Spleen (tissue), 11 donors: ENCODE measurements around the gene TCIRG1. TPM values are rescaled to one million over a fixed set of nuclear protein-coding genes. Genes with fewer than 3 reads are reported as not detected.

ENCODE experiments used
- DNase-seq: peaks from one replicate; pipeline ENCODE4 v3.0.0-alpha.2; 2020
- H3K27ac ChIP-seq, 8 donors: fragments of 200-600 bp; sonication (generic) in 7 of 8; 1 replicate in 4 of 8; 2 replicates in 4 of 8; pipeline versions ENCODE4 v1.5.0 to v1.8.0; 2016 to 2021; ENCODE audit warnings: inconsistent platforms in 4 of 8, mild to moderate bottlenecking in 4 of 8, moderate library complexity in 1 of 8
- H3K27me3 ChIP-seq, 7 donors: fragments of 200-600 bp; sonication (generic) in 6 of 7; replicated peaks in 1 of 7; 1 replicate in 4 of 7; 2 replicates in 3 of 7; pipeline versions ENCODE4 v1.5.0 to v1.8.0; 2016 to 2021; ENCODE audit warnings: inconsistent platforms in 3 of 7, mild to moderate bottlenecking in 1 of 7
- H3K36me3 ChIP-seq, 6 donors: fragments of 200-600 bp; sonication (generic) in 5 of 6; 1 replicate in 4 of 6; 2 replicates in 2 of 6; pipeline versions ENCODE4 v1.5.0 to v1.8.0; 2016 to 2021; ENCODE audit warnings: inconsistent platforms in 2 of 6
- H3K4me1 ChIP-seq, 6 donors: fragments of 200-600 bp; sonication (generic) in 5 of 6; 1 replicate in 3 of 6; 2 replicates in 3 of 6; pipeline versions ENCODE4 v1.5.0 to v1.8.0; 2016 to 2021; ENCODE audit warnings: inconsistent platforms in 3 of 6
- H3K4me3 ChIP-seq, 8 donors: fragments of 200-600 bp; sonication (generic) in 7 of 8; 1 replicate in 4 of 8; 2 replicates in 4 of 8; pipeline versions ENCODE4 v1.5.0 to v1.8.0; 2016 to 2021; ENCODE audit warnings: inconsistent platforms in 4 of 8, mild to moderate bottlenecking in 4 of 8, moderate library complexity in 2 of 8
- H3K9me3 ChIP-seq, 8 donors: fragments of 200-600 bp; sonication (generic) in 7 of 8; 1 replicate in 4 of 8; 2 replicates in 4 of 8; pipeline versions ENCODE4 v1.5.0 to v1.8.0; 2016 to 2021; ENCODE audit warnings: inconsistent platforms in 4 of 8
- CTCF ChIP-seq, 11 experiments: fragments of 200-600 bp in 7 of 11; fragments of 450-650 bp in 4 of 11; sonication (generic) in 4 of 11; IDR thresholded peaks in 8 of 11; conservative IDR thresholded peaks in 3 of 11; 1 replicate in 7 of 11; 2 replicates in 4 of 11; pipeline versions ENCODE4 v1.4.0 to v1.8.0; 2016 to 2021; ENCODE audit warnings: antibody characterized with exemption in 11 of 11, inconsistent platforms in 4 of 11, mild to moderate bottlenecking in 1 of 11
- POLR2A ChIP-seq, 3 donors: fragments of 450-650 bp; IDR thresholded peaks; one replicate each; pipeline ENCODE4 v1.5.1; 2017; ENCODE audit warnings: antibody characterized with exemption in 3 of 3, mild to moderate bottlenecking in 1 of 3
- POLR2AphosphoS5 ChIP-seq, 3 donors: sonication (generic); formaldehyde crosslinking; IDR thresholded peaks; one replicate each; pipeline ENCODE4 v1.5.1; 2017; ENCODE audit warnings: antibody characterized with exemption in 3 of 3
- WGBS, 5 donors: extraction: QIAGEN DNeasy Blood & Tissue Kit in 3 of 5; methylation state at CpG; one replicate each; pipeline versions ENCODE4 v1.1.5 to v1.1.7; 2013 to 2018; 5-methylcytosine and 5-hydroxymethylcytosine counted together
- intact Hi-C: fragments of 100-400 bp; cut with DNase I; formaldehyde crosslinking; loops from one replicate; pipeline ENCODE4 v1.15.0; 2023; ENCODE audit warnings: low total_unique reads
- polyA plus RNA-seq, 3 donors: library from polyadenylated mRNA; stranded (reverse); fragments of 200-250 nt; gene quantifications; one replicate each; pipeline ENCODE4 v1.2.1, GENCODE V29; 2013
- total RNA-seq, 7 donors: library from RNA; depleted of rRNA in 3 of 7; stranded (reverse); fragments of >200 nt in 3 of 7; fragmentation: NEBNext Ultra II Directional in 4 of 7; extraction: Animal tissue kit (Norgen Biotek cat#: 25700) in 4 of 7; gene quantifications; one replicate each; pipeline versions ENCODE4 v1.1.0 to v1.2.1, GENCODE V29; 2016 to 2021
- donor health status: healthy with polysubstance abuse.
- donor health status: DM: no; HTN: no; CAD: no; lungs with moderate emphysema.
- donor health status: DM: no; HTN: no; CAD: no.
- donor health status: Bipolar disorder and iron deficiency.
- donor health status: healthy.
- donor health status: DM: no; HTN: no; CAD: no.
- donor health status: DM: yes; HTN: yes; CAD: no.

The TCIRG1 gene
- total and polyA plus RNA-seq, 10 donors, result 199 to 707 (median 377) TPM

DNA sequence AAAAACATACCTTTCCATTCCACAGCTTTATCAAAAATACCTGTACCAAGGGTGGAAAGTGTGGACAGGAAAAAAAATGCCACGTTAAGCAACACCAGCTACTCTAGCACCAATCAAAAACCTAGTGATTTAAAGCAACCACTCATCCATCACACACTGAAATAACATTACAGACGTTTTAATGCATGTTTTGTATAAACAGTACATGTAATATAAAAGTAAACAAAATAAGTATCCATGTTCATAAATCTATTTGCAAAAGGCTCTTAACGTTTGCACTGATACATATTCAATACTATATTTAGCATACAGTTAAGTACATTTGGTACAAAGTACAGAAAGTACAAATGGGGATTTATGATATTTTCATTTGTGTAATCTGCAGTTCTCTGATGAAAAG is 43.7 kb downstream of the TCIRG1 start:
- DNase-seq, result no peak
- H3K9me3 ChIP-seq, result no peaks in the 10 kb centered on the region
- no peak overlapping the region for H3K4me3 ChIP-seq
- H3K27me3 ChIP-seq, result no peaks in the 10 kb centered on the region
- WGBS, 5 donors, result 73 to 89% (median 76%) methylated on average over 3 of the region's 3 CpGs
- H3K27ac ChIP-seq, result no peak overlapping the region
- no peak for TF ChIP-seq POLR2AphosphoS5 (IDR thresholded peaks at IDR 0.05)
- TF ChIP-seq POLR2A (IDR thresholded peaks at IDR 0.05), result no peak
- TF ChIP-seq CTCF (IDR thresholded peaks at IDR 0.05 in 8 of 11, conservative IDR thresholded peaks at IDR 0.05 in 3 of 11), result no peak
- intact Hi-C loops, result no loop called here
- H3K4me1 ChIP-seq, result peaks cover 0 to 9% (median 1%) of the 10 kb centered on the region in 6 donors
- peaks cover 0 to 34% (median 0%) of the 10 kb centered on the region in 6 donors for H3K36me3 ChIP-seq

DNA sequence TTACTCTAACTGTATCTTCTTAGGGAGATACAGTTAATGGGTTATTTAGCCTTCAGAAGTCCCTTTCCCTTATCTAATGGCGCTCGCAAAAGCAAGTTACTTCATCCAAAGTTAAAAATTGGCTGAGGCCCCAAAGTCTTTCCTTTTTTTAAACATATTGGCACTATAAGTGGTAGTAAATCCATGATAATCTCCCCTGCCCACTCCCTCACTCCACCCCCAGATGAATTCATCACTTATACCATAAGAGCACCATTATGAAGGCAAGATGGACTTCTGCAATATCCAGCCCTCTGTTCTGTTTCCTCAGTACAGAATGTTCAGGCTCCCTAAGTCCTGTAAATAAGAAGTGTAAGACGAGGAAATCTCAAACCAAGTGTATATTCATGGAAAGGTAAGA is 44.7 kb downstream of the TCIRG1 start:
- intact Hi-C loops, result no loop called here
- DNase-seq, result no peak
- H3K4me3 ChIP-seq, result no peak overlapping the region
- no peaks in the 10 kb centered on the region for H3K27me3 ChIP-seq
- H3K9me3 ChIP-seq, result no peaks in the 10 kb centered on the region
- H3K36me3 ChIP-seq, result peaks cover 0 to 32% (median 0%) of the 10 kb centered on the region in 6 donors
- no peak for TF ChIP-seq POLR2AphosphoS5 (IDR thresholded peaks at IDR 0.05)
- TF ChIP-seq POLR2A (IDR thresholded peaks at IDR 0.05), result no peak
- TF ChIP-seq CTCF (IDR thresholded peaks at IDR 0.05 in 8 of 11, conservative IDR thresholded peaks at IDR 0.05 in 3 of 11), result no peak
- no peak overlapping the region for H3K27ac ChIP-seq
- H3K4me1 ChIP-seq, result no peaks in the 10 kb centered on the region
- 94 to 95% (median 95%) methylated on average over 3 of the region's 3 CpGs for WGBS, 5 donors

- H3K27ac ChIP-seq, result peak overlapping the region in 5 of 8 donors; percentile 77 to 85 (median 80)
- no peak for DNase-seq
- intact Hi-C loops, result no loop called here
- 91 to 97% (median 94%) methylated on average over 8 of the region's 8 CpGs for WGBS, 5 donors
- no peak overlapping the region for H3K4me3 ChIP-seq
- peaks cover 0 to 34% (median 19%) of the 10 kb centered on the region in 6 donors for H3K4me1 ChIP-seq
- TF ChIP-seq POLR2A (IDR thresholded peaks at IDR 0.05), result no peak
- TF ChIP-seq POLR2AphosphoS5 (IDR thresholded peaks at IDR 0.05), result no peak
- TF ChIP-seq CTCF (IDR thresholded peaks at IDR 0.05 in 8 of 11, conservative IDR thresholded peaks at IDR 0.05 in 3 of 11), result no peak
- H3K36me3 ChIP-seq, result no peaks in the 10 kb centered on the region
- H3K27me3 ChIP-seq, result no peaks in the 10 kb centered on the region
- no peaks in the 10 kb centered on the region for H3K9me3 ChIP-seq
These were observed 50.9 kb downstream of the TCIRG1 start for GRCh38 chr11:68089679-68090078.

DNA sequence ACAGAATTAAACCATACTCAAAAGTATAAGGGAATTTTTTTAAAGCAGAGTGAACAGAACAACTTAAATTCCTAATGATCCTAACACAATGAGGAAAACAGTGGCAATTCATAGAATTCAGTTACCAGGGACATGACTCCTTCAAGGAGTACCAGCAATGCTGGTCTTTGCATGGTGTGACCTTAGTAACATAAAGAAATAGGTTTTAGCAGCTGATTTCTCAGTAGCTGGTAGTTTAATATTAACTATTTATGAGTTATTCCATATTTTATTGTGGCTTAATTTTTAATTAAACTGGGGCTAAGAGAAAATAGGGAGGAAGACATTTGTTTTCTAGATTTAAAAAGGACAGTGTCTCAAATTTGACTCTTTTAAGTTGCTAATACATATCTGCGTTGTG is 51.5 kb downstream of the TCIRG1 start:
- peaks cover 0 to 34% (median 19%) of the 10 kb centered on the region in 6 donors for H3K4me1 ChIP-seq
- 39 to 57% (median 43%) methylated on average over 1 of the region's 1 CpG for WGBS, 5 donors

More for the DNA sequence above, 51.5 kb downstream of the TCIRG1 start:
- DNase-seq, result no peak
- TF ChIP-seq POLR2A (IDR thresholded peaks at IDR 0.05) (no peak), POLR2AphosphoS5 (IDR thresholded peaks at IDR 0.05) (no peak), CTCF (IDR thresholded peaks at IDR 0.05 in 8 of 11, conservative IDR thresholded peaks at IDR 0.05 in 3 of 11) (no peak)
- Histone ChIP-seq H3K36me3 (no peaks in the 10 kb centered on the region), H3K4me3 (peak overlapping the region in 1 of 8 donors; percentile 35), H3K27me3 (no peaks in the 10 kb centered on the region), H3K9me3 (no peaks in the 10 kb centered on the region), H3K27ac (peak overlapping the region; percentile 49 to 85 (median 78))
- intact Hi-C loops, result no loop called here
